NCI-H748 treated with DMSO at 0.1 percent for 48 hours (cell line): ENCODE measurements around the gene ALDH4A1.
"Not testable (repeated sequence)": the region's sequence is repeated elsewhere in the genome, so short reads cannot be mapped to it uniquely, and the experiment has no call there.

Source experiments
- DNase-seq: peaks from one replicate; lab custom pipeline; 2025; lab: John Stamatoyannopoulos, UW

ALDH4A1 gene

DNA sequence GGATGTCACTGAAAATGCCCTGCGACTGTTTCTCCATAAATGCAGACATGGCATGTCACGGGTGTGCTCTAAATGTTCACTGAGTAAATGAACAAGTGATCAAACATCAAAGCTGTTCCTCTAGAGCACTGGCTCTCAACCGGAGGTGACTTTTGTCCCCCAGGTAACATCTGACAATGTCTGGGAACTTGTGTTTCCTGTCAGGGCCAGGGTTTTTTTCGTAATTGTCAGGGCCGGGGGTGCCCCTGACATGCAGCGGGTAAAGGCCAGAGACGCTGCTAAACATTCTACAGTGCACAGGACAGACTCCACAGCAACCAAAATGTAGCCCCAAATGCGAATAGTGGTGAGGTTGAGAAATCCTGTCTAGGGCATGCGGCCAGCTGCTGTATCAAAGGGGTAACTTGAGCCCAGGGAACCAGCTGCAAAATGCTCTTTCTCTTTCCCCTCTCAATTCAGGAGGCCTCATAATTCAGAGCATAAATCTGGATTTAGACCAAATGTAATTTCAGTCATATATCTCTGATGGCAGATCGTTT, 2.0 kb downstream of the ALDH4A1 start:
- DNase-seq: no peak

DNA sequence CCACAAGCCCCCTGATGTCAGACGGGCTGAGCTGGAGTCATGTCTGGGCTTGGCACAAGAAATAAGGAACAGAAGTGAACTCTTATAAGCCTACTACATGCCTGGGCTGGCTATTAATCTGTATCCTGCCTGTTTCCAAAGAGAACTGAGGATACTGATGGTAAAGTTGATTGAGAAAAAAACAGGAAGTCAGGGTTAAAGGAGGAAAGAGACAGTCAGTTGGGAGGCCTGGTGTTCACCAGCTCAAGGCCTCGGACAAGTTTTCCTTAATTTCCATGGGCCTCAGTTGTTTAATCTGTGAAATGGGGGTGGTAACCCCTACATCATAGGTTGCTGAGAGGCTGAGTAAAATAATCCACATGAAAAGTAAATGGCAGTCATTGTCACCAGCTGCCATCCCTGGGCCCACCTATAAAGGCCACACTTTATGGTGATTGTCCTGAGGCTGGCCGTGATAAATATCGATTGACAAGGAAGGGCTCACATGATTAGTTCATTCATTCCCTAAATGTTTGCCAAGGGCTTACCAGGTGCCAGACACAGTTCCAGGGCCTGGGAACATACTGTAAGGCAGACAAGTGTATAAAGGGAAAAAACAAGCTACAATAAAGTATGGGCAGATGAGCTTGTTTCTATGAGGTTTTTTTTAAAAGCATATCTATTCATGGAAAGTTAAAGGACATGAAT, 2.8 kb downstream of the ALDH4A1 start:
- no peak for DNase-seq

DNA sequence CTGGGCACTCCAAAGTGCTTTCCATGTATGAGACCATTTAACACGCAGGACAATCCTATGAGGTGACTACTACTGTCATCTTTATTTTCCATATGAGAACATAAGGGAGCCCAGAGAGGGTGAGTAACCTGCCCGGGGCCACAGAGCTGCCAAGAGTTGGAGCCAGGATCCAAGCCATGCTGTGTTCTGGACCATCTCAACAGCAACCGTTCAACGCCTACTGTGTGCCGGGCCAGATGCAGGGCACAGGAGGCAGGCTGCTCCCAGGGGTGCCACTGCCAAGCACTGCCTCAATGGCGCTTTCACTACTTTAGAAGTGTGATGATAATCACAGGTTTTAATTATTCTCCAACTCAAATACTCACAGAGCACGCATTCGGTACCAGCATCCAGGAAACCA, 3.8 kb downstream of the ALDH4A1 start:
- no peak for DNase-seq

DNA sequence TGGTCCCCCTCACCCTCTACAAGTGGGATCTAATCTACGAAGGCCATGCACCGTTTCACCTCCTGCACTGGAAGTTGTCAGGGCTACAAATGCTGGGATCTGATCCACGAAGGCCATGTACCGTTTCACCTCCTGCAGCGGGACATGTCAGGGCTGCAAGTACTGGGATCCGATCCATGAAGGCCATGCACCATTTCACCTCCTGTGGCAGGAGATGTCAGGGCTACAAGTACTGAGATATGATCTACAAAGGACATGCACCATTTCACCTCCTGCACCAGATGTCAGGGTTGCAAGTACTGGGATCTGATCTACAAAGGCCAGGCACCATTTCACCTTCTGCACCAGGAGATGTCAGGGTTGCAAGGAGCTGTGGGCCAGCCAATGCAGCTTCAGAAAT, 7.0 kb downstream of the ALDH4A1 start:
- no peak for DNase-seq

DNA sequence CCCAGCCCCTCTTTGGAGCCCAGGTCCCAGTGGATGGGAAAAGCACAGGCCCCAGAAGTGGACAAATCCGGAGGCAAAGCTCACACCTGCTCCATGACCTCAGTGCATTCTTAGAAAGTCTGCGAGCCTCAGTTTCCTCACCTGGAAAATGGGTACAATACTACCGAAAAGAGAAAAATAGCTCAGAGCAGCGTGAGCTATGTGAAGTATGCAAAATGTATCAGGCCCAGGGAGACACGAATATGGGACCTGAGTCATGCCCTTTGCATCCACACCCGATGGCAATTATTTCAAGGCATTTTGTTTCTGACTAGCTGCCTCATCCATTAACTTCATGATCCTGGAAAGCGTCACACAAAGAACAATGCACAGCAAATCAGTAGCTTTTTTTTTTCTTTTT, 9.2 kb downstream of the ALDH4A1 start:
- no peak for DNase-seq

DNA sequence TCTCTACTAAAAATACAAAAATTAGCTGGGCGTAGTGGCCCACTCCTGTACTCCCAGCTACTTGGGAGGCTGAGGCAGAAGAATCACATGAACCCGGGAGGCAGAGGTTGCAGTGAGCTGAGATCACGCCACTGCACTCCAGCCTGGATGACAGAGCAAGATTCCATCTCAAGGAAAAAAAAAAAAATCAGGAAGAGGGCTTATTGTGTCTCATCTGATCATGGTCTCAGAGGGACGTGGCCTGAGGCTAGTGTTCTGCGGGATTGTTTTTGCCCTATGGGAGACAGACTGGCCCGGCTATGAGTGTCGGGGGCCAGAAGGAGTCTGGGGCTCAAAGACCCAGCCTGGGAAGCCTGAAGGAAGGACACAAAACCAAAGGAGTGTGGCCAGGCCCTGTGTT, 10.5 kb downstream of the ALDH4A1 start:
- DNase-seq: not testable (repeated sequence)

DNA sequence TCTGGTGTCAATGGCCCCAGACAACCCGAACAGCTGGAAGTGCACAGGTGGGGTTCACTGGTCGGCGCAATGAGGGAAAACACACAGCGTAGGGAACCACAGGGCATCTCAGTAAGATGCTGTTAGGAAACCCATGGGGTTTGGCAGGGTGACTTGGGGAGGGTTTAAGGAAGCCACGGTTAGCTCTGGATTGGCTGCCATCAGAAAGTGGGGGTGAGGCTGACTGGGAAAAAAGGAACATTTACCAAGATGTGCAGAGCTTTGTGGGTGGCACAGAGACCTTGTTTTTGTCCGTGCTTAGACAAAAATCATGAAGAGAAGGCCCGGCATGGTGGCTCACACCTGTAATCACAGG, 11.0 kb downstream of the ALDH4A1 start:
- no peak for DNase-seq

DNA sequence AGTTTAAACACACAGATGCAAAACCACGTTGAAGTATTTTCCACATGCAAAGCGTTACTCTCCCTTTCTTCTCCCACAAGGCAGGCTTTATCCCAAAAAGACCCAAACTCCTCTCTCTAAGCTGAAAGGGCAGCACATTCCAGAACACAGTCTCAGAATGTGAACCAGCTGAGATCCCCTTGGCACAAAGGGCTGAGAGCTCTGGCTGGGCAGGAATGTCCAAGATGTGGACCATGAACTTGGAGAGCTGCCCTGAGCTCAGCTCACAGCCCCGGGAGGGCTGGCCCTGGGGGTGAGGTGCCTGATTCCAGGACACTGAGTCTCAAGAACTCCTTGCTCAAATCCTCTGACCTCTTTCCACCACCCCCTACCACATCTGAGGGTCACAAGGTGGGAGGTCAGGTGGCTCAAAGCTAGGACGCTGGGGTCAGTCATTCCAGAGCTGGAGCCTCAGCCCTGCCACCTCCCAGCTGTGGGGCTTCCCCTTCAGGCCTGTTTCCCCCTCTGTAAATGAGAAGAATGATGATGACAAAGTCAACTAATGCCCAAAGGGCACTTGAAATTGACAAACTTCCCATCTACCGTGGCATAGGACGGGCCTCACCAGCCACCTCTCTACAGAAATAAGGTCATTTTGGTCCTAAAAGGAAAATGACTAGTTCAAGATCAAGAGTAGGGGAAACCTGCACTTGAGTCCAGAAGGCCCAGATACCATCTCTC, 11.5 kb downstream of the ALDH4A1 start:
- DNase-seq: no peak

DNA sequence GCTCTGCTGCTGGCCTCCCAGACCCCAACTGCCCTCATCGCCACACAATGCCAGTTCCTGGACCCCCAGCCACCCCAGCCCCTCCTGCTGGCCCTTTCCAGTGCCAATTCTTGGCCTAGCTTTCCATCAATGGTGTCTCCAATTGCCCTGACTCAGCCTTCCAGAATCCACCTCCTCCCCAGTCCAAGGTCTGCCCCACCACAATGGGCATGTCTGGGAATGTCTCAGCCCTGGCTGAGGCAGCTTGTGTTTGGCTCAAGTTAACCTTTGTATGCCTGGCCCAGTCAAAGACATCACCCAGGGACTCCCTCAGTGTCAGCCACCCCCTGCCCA, 16.4 kb downstream of the ALDH4A1 start:
- DNase-seq: no peak

DNA sequence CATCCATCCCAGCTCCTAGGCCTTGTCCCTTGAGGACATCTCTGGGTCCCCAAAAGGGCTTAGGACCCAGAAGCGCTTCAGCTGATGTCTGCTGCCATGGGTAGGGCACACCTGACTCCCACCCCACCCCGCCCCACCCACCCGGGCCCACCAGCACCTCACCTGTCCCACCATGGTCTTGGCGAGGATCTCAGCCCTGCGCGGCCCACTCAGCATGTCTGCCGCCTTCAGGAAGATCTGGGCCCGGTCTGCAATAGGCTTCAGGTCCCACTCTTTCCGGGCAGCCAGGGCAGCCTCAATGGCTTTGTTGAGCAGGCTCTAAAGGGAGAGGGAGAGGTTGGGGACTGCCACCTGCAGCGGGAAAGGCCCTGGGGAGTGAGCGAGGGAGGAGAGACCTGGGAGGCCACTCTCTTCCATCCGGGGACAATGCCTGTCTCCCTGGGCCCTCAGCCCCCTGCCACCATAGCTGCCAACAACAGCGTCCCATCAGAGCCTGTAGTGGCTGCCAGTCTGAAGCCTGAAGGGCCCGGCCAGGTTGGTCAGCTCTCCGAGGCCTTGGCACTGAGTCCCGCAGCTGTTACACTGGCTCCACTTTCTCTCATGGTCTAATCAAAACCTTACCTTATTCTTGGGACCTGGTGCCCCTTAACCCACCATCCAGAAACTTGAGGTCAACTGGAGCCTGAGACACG, 16.9 kb downstream of the ALDH4A1 start:
- DNase-seq: no peak

DNA sequence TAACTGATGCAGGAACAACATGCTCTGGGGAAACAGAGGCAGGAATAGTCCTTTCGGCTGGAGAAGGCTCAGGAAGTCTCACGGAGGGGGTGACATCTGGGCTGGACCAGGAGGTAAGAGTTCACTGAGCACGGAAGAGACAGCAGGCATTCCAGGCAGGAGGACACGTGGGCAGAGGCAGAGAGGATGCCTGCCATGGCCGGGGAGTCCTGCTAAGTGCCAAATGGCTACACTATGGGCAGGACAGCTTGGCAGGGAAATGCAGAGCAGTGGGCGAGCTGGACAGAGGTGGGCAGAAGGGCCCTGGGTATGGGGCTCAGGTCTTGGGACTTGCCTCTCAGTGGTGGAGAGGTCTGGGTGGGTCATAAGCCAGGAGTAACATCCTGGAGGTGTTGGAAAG, 17.6 kb downstream of the ALDH4A1 start:
- no peak for DNase-seq

DNA sequence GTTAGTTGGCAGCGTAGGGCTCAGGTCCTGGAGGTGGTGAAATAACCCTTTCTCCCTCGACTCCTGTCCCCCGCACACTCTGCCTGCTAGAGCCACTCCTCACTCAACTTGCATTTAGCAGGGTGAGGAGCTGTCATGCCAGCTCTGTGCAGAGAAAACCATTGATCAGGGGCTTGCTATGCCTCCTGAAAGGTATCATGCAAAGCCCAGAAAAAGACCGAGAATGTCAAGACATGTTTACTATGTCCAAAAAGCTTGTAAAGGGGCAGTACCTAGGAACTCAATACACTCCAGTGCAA, 18.0 kb downstream of the ALDH4A1 start:
- DNase-seq: no peak

DNA sequence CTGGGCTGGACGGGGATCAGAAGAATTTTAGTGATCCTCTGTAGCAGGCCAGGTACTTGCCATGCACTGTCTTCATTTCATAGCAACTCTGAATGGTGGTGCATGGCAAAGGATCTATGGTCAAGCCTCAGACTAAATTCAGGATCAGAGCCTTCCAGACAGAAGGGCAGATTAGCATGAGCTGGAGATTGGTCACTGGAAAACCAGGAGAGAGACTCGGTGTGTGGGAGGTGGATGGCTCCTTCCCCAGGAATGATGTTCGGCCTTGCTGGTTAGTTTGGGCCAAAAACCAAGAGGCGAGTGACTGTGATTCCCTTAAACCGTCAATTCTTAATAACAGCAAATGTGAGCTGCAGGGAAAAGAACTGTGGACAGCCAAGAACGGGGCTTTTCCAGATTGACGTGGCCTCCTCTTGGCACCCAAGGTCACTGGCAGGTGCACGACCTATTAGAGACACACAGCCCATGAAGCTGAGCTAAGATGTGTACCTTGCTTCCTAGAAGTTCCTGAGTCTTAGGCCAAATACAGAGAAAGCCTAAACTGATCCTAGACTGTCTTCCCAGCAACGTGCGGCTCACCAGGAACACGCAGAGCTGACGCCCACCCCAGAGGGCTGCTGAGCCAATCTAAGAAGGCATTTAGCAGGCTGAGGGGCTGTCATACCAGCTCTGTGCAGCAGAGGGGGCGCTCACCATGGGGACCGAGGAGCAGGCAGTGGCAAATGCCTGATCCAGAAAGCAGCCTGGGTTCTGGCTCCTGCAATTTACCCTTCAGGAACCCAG, 18.5 kb downstream of the ALDH4A1 start:
- peak; percentile 6 for DNase-seq

DNA sequence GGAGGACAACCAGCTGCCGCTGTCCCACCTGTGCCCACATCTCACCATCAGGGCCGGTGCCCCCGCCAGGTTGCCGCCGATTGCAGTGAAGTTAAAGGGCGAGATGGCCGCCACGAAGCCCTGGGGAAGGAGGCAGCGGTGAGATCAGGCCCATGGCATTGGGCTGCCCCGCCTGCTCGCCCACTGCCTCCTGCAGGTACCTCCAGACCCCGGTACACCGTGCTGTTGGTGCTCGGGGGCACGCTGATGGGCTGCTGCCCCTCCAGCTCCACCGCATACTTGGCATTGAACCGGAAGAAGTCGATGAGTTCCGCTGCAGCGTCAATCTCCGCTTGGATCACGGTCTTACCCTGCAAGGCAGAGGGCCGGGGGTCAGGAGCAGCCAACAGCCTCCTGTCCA, 19.3 kb downstream of the ALDH4A1 start:
- DNase-seq: no peak

DNA sequence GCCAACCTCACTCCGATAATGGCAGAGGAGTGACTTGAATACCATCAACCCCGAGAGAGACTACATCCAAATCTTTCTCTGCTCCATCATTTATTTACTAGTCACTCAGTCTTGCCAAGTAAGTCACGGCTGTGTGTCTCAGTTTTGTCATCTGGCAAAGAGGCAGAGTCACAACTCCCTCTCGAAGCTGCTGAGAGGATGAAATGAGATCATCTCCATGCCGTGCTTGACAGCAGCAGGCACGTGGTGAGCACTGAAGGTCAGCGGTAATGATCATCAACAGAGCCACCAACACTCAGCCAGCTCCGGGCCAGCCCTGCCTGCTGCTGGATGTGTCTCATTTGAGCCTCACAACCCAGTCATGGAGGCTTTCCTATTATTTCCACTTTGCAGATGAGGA, 19.9 kb downstream of the ALDH4A1 start:
- DNase-seq: no peak

DNA sequence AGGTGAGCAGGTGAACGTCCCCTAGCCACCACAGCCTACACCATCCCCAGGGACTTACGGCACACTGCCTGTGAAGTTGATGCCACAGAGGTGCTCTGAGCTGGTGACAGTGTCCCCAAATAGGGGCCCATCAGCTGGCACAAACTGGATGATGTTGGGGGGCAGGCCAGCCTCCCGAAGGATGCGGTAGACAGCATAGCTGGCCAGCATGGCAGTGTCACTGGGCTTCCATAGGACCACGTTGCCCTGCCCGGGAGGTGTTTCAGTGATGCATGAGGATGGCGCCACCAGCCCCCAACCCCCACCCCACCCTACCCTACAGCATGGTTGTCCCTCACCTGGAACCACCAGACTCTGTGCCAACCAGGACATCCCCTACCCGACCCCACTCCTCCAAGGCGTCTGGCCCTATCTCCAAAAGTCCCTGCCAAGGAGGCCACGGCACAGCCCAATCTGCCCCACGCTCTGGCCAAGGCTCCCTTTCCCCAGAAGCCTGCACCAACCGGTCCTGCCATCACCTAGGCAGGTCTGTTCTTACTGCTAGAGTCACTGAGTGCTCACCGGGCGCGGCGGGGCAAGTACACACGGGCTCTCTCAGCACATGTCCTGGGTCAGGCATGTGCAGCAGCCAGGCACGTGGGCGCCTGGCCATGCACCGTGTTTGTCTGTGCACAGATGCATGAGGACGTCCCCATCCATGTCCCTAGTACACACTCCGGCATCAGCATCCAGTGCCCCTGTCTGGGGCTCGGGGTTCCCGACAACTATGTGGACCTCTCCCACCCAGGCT, 20.5 kb downstream of the ALDH4A1 start:
- no peak for DNase-seq

DNA sequence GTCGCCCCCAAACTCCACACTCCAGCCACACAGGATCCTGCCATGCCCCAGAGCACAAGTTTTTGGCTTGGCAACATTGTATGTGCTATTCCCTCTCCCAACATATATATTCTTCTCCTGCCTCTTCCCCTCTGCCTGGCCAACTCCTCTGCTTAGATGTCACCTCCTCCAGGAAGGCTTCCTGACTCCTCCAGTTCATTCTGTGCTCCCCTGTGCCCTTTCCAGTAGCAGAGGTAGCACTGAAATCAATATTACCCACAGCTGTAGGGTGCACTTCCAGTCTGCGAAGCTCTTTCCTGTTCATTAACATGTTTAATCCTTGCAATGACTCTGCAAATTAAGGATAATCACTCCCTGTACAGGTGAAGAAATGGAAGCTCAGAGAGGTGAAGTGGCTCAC, 21.2 kb downstream of the ALDH4A1 start:
- no peak for DNase-seq

DNA sequence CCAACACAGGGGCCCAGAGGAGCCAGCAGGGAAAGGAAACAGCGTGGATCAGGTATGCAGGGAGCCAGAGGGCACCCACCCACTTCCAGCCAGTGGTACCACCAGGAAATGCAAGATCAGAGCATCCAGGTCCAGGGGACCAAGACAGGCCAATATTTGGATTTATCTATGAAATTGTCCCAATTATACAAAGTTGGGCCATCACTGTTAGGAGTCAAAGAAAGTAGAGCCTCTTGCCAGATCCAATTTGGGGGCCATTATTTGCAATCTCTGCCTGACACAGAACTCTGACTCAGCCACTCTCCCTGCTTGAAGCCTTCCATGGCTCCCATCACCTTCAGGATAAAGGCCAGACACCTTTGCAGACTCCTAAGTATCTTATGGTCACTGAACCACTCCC, 21.8 kb downstream of the ALDH4A1 start:
- DNase-seq: no peak

DNA sequence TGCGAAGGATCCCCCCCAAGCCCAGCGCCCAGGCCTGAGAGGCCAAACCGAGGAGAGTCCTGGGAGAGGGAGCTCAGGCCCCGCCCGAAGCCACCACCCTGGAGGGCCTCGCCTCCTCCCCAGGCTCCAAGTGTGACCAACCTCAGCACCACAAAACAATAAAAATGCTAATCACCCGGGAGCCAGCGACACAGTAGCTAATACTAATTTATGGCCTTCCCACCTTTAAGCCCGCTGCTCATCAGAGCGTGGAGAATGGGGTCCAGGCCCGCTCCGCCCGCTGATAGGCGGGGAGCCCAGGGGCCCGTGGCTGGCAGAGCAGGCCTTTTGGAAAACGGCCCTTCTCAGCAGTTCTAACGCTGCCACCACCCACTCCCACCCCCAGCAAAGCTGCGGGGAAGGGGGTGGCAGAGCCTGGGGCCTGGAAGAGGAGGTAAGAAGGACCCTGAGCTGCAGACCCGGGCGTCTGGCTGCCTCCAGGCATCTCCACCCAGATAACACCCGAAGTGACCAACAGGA, 22.5 kb downstream of the ALDH4A1 start:
- no peak for DNase-seq

DNA sequence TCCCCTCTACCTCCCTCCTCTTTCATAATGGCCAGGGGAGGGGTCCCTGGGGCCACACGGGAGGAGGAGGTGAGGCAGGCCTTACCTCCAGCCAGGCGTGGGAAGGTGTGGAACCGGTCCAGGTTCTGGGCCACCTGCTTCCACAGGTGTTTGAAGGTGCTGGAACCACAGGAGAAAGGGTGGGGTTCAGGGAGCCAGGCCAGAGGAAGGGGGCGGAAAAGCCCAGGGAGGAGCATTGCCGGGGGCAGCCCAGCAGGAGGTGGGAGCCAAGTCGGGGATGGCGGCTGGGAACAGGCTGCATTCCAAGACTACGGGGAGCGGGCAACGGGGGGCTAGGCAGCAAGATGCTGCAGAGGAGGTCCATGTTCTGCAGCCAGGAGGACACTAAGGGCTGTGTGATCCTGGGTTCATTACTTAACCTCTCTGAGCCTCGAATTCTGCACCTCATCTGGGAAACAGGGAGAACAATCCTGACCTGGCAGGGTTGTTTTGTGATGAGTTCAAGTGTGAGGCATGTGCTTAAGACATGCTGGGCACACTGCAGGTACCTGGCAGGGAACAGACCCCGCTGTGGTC, 23.1 kb downstream of the ALDH4A1 start:
- no peak for DNase-seq

DNA sequence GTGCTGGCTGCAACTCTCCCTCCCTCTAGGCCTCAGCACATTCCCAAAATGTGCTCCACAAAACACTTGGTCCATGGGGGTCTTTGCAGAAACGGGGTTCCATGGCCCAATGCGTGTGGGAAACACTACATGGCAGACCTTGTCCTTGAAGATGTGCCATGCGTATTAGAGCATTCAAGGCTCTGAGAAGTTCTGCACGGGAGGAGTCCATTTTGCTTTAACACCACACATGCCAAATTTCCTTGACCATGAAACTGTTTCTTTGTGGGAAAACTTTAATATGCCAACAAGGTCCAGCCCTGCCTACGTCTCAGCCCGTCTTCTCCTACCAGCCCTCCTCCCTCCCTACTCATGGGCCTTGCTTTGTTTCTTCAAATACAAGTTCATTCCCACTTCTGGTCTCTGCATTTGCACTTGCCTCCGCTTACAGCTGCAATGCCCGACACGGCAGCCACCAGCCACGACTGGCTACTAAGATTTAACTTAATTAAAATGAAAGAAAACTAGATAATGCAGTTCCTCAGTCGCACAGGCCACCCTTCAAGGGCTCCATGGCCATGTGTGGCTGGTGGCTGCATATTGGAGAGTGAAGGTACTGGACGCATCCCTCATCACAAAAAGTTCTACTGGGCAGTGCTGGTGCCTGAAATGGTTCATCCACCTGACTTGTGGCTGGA, 23.7 kb downstream of the ALDH4A1 start:
- DNase-seq: no peak
